GM21825 (cell line): ENCODE data around the gene ASB6.

Experiments
- ATAC-seq: cut with Tn5 transposase; IDR thresholded peaks from one replicate; pipeline ENCODE4 v1.9.1; 2021; ENCODE audit warnings: mild to moderate bottlenecking, moderate library complexity; ENCODE audit not compliant: unreplicated experiment

ASB6 gene

DNA sequence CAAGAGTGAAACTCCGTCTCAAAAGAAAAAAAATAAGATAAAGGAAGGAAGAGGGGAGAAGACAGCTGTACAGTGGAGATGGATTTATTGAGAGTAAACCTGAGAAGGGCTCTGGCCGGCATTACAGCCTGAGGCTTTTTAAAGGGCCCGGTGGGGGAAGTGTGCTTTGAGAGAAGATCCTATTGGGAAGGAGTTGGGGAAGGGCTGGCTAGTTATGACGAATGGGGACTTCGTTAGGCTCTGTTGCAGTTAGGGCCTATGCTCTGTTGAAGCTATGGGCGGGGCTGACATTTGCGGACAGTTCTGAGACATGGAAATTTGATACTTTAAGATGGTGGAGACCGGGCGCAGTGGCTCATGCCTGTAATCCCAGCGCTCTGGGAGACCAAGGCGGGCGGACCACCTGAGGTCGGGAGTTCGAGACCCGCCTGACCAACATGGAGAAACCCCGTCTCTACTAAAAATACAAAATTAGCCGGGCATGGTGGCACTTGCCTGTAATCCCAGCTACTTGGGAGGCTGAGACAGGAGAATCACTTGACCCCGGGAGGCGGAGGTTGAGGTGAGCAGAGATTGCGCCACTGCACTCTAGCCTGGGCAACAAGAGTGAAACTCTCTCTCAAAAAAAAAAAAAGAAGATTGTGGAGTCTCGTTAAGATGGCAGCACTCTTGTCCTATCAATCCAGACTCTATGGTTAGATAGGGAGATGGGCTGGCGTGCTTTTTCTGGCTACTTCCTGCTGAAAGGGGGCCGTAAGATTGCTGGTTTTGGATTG is 54.3 kb downstream of the ASB6 start:
- no peak for ATAC-seq

DNA sequence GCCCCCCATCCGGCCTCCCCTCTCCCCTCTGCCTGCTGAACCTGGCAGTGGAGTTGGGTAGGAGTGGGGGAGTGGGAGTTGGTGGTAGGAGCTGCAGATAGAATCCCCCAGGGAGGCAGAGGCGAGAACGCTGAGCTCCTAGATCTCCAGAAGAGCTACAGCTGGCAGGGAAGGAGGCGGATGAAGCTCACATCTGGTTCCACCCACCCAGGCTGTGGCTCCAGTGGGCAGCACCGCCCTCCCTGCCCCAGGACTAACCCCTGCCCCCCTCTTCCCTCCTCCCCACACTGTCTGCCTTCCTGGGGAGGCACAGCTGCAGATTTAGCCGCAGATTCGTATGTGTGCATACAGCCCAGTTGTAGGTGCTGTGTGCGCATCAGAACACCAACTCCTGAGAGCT is 55.3 kb downstream of the ASB6 start:
- no peak for ATAC-seq

DNA sequence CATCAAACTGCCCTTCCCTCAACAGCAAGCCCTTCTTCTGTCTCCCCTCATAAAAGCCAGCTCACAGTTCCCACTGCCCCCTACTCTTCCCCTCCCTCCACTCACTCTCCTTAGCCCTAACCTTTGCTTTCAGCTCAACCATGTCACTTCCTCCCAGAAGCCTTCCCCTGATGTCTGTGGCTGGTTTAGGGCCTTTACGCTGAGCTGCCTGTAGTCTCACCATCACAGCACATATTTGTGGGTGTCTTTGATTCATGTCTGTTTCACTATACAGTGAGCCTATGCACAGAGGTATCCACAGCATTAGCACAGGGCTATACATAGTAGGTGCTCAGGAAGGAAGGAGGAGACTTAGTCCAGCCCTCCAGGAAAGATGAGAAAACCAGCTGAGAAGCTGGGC is 55.7 kb downstream of the ASB6 start:
- ATAC-seq: no peak

DNA sequence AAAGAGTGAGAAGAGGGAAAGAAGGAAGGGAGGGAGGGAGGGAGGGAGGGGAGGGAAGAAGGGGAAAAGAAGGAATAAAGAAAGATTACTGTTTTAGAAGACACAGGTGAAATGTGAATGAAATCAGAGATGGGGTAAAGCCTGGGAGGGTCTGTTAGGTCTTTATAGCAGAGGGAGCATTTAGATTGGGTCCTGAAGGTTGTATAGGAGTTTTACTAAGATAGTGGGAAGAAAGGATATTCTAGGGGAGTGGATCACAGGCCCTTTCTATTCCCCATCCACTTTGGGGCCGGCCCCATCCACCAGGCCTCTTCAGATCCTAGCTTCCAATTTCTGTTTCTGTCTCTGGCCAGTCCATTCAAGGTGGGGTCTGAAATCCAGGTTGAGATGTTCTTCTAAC is 56.6 kb downstream of the ASB6 start:
- ATAC-seq: no peak
